ENCODE data around the gene PHACTR1.

PHACTR1 gene

GRCh38 chr6:13251242-13251641 lies 534.7 kb downstream of the PHACTR1 start:
- TF ChIP-seq, protein P1, sequence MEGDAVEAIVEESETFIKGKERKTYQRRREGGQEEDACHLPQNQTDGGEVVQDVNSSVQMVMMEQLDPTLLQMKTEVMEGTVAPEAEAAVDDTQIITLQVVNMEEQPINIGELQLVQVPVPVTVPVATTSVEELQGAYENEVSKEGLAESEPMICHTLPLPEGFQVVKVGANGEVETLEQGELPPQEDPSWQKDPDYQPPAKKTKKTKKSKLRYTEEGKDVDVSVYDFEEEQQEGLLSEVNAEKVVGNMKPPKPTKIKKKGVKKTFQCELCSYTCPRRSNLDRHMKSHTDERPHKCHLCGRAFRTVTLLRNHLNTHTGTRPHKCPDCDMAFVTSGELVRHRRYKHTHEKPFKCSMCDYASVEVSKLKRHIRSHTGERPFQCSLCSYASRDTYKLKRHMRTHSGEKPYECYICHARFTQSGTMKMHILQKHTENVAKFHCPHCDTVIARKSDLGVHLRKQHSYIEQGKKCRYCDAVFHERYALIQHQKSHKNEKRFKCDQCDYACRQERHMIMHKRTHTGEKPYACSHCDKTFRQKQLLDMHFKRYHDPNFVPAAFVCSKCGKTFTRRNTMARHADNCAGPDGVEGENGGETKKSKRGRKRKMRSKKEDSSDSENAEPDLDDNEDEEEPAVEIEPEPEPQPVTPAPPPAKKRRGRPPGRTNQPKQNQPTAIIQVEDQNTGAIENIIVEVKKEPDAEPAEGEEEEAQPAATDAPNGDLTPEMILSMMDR (IDR thresholded peaks at IDR 0.05): no peak
- Histone ChIP-seq H3K4me3 (ENCODE audit: low read depth in 1 of 2, low read length in 1 of 2) (no peak overlapping the region), H3K4me1 (ENCODE audit: control insufficient read depth in 1 of 2, insufficient read depth in 1 of 2, low read depth in 1 of 2, low read length in 1 of 2) (peaks cover 45 to 53% of the 10 kb centered on the region in 2 experiments), H3K9me3 (no peaks in the 10 kb centered on the region), H3K27ac (no peak overlapping the region), H3K27me3 (no peaks in the 10 kb centered on the region), H3K36me3 (no peaks in the 10 kb centered on the region)

DNA sequence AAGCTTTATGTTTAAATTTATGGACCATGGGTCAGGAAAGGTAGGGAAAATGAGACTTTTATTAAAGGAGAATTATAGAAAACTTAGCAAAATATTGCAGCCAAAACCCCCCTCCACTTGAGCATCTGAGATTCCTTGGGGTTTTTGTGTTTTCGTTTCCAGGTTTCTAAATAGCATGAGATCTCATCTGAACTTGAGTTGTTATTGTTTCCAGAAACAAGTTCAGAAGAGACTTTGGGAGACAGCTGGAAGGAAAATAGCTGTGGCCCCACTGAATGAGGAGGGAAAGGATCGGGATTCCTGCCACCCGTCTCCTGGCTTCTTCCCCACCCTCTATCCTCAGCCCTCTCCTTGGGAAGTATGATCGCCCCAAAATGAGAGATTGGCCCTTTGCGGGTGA lies 536.2 kb downstream of the PHACTR1 start:
- Histone ChIP-seq H3K4me3 (ENCODE audit: low read depth in 1 of 2, low read length in 1 of 2) (no peak overlapping the region), H3K9me3 (no peaks in the 10 kb centered on the region), H3K27me3 (no peaks in the 10 kb centered on the region), H3K36me3 (no peaks in the 10 kb centered on the region), H3K27ac (peak overlapping the region; percentile 87), H3K4me1 (ENCODE audit: control insufficient read depth in 1 of 2, insufficient read depth in 1 of 2, low read depth in 1 of 2, low read length in 1 of 2) (peaks cover 55 to 67% of the 10 kb centered on the region in 2 experiments)
- TF ChIP-seq, protein P1 (IDR thresholded peaks at IDR 0.05): no peak

DNA sequence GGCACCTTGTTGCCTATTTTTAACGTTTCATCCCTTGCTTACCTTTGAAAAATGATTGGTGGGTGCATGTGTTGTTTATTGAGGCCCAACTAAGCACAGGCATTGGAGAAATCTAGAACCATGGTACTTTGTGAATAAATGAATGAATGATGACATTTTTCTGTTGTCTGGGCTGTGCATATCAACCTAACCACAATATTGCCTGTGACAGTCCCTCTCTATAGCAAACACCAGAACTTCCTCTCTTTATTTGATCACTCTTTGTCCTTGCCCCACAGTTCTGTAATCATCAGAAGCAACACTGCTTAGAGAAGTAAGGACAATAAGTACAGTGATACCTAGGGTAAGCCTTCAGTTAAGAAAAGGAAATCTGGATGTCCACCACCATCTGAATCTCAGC lies 536.7 kb downstream of the PHACTR1 start:
- Histone ChIP-seq H3K4me3 (ENCODE audit: low read depth in 1 of 2, low read length in 1 of 2) (no peak overlapping the region), H3K27me3 (no peaks in the 10 kb centered on the region), H3K36me3 (no peaks in the 10 kb centered on the region), H3K27ac (peak overlapping the region; percentile 87), H3K9me3 (no peaks in the 10 kb centered on the region), H3K4me1 (ENCODE audit: control insufficient read depth in 1 of 2, insufficient read depth in 1 of 2, low read depth in 1 of 2, low read length in 1 of 2) (peaks cover 55 to 67% of the 10 kb centered on the region in 2 experiments)
- TF ChIP-seq, protein P1 (IDR thresholded peaks at IDR 0.05): no peak

GRCh38 chr6:13256266-13257001 lies 539.9 kb downstream of the PHACTR1 start:
- peak overlapping the region; percentile 87 for H3K27ac ChIP-seq
- no peaks in the 10 kb centered on the region for H3K9me3 ChIP-seq
- H3K36me3 ChIP-seq: no peaks in the 10 kb centered on the region
- peak overlapping the region in 1 of 2 experiments; percentile 5 for H3K4me3 ChIP-seq (ENCODE audit: low read depth in 1 of 2, low read length in 1 of 2)
- H3K4me1 ChIP-seq (ENCODE audit: control insufficient read depth in 1 of 2, insufficient read depth in 1 of 2, low read depth in 1 of 2, low read length in 1 of 2): peaks cover 65 to 74% of the 10 kb centered on the region in 2 experiments
- no peaks in the 10 kb centered on the region for H3K27me3 ChIP-seq
- TF ChIP-seq, protein P1 (IDR thresholded peaks at IDR 0.05): no peak

DNA sequence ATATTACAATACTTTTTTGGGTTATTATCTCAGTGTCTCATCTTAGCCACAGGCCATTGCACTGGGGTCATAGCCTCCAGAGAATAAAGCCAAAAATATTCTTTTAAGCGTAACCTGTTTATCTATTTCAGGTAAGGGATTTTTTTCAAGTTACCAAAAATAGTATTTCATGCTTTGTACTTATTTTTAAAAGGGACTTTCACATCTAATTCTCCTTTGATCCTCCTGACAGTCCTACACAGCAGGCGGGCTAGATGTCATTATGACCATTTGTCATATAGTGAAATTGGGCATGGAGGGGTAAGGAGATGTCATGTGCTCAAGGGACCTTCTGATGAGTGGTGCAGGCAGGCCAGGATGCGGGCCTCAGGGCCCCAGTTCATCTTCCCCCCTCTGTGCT lies 542.8 kb downstream of the PHACTR1 start:
- no peak overlapping the region for H3K4me3 ChIP-seq (ENCODE audit: low read depth in 1 of 2, low read length in 1 of 2)
- H3K27ac ChIP-seq: peak overlapping the region; percentile 88
- H3K9me3 ChIP-seq: no peaks in the 10 kb centered on the region
- TF ChIP-seq, protein P1 (IDR thresholded peaks at IDR 0.05): no peak
- no peaks in the 10 kb centered on the region for H3K36me3 ChIP-seq
- H3K4me1 ChIP-seq (ENCODE audit: control insufficient read depth in 1 of 2, insufficient read depth in 1 of 2, low read depth in 1 of 2, low read length in 1 of 2): peaks cover 65 to 75% of the 10 kb centered on the region in 2 experiments
- no peaks in the 10 kb centered on the region for H3K27me3 ChIP-seq
